Mononuclear cell (primary cell): ENCODE measurements around the gene ZFAND6. TPM values are rescaled to one million over a fixed set of nuclear protein-coding genes. Genes with fewer than 3 reads are reported as not detected.

ENCODE experiments used
- total RNA-seq: library from RNA; depleted of rRNA; stranded (reverse); fragments of >200 nt; gene quantifications from one replicate; pipeline ENCODE4 v1.2.3, GENCODE V29; 2012

ZFAND6 gene
- total RNA-seq, 1 donor: 177 TPM

Other genes with a start within 250 kb of the ZFAND6 start
- gene MTHFS, start 162.7 kb upstream of the ZFAND6 start, total RNA-seq: 19.1 TPM
- 511 TPM for gene BCL2A1, start 88.5 kb upstream of the ZFAND6 start, total RNA-seq
- 4.8 TPM for gene FAH, start 93.3 kb downstream of the ZFAND6 start, total RNA-seq
- gene CTXND1, start 192.5 kb downstream of the ZFAND6 start, total RNA-seq: not detected